Karpas-422 (cell line): Measurements from ENCODE around the gene KRTAP5-6. TPM values are rescaled to one million over a fixed set of nuclear protein-coding genes. Genes with fewer than 3 reads are reported as not detected.
"Not testable (repeated sequence)": the region's sequence is repeated elsewhere in the genome, so short reads cannot be mapped to it uniquely, and the experiment has no call there.

ENCODE experiments used
- DNase-seq: peaks from one replicate; pipeline ENCODE4 v3.0.0-alpha.2; 2015
- H2AFZ ChIP-seq: fragments of 200-600 bp; sonication (generic); 2 replicates; pipeline ENCODE4 v1.6.1; 2014; ENCODE audit warnings: antibody characterized with exemption, low read length, mixed read lengths
- H3K27ac ChIP-seq: fragments of 200-600 bp; sonication (generic); 2 replicates; pipeline ENCODE4 v1.5.1; 2014; ENCODE audit warnings: mild to moderate bottlenecking, low read length, moderate library complexity
- H3K27me3 ChIP-seq: fragments of 200-600 bp; sonication (generic); 2 replicates; pipeline ENCODE4 v1.6.1; 2014; ENCODE audit warnings: low read length, mixed read lengths
- H3K36me3 ChIP-seq: fragments of 200-600 bp; sonication (generic); 2 replicates; pipeline ENCODE4 v1.6.1; 2014; ENCODE audit warnings: low read length, mixed read lengths; ENCODE audit not compliant: insufficient read depth
- H3K4me1 ChIP-seq: fragments of 200-600 bp; sonication (generic); 2 replicates; pipeline ENCODE4 v1.6.1; 2014; ENCODE audit warnings: mild to moderate bottlenecking, low read length, mixed read lengths
- H3K4me2 ChIP-seq: fragments of 200-600 bp; sonication (generic); 2 replicates; pipeline ENCODE4 v1.6.1; 2014; ENCODE audit warnings: low read length, low read depth, mild to moderate bottlenecking; ENCODE audit not compliant: poor library complexity, severe bottlenecking
- H3K4me3 ChIP-seq: fragments of 200-600 bp; sonication (generic); 2 replicates; pipeline ENCODE4 v1.5.1; 2014; ENCODE audit warnings: mild to moderate bottlenecking, antibody characterized with exemption, low read length, mixed read lengths
- H3K79me2 ChIP-seq: fragments of 200-600 bp; sonication (generic); 2 replicates; pipeline ENCODE4 v1.6.1; 2014; ENCODE audit warnings: mild to moderate bottlenecking, low read length, mixed read lengths
- H3K9ac ChIP-seq: fragments of 200-600 bp; sonication (generic); 2 replicates; pipeline ENCODE4 v1.6.0; 2014; ENCODE audit warnings: low read length
- H3K9me2 ChIP-seq: fragments of 200-600 bp; sonication (generic), shearing (Covaris generic); replicated peaks from 2 replicates; pipeline ENCODE4 v1.6.0; 2014; ENCODE audit warnings: mild to moderate bottlenecking, low read length, moderate library complexity; ENCODE audit not compliant: insufficient read depth
- H3K9me3 ChIP-seq: fragments of 300-700, 200-600 bp; sonication (generic); 2 replicates; pipeline ENCODE4 v1.6.1; 2014; ENCODE audit warnings: low read length, mixed read lengths
- H4K20me1 ChIP-seq: fragments of 200-600 bp; sonication (generic); 2 replicates; pipeline ENCODE4 v1.6.1; 2014; ENCODE audit warnings: mild to moderate bottlenecking, antibody characterized with exemption, low read length, low read depth; ENCODE audit not compliant: insufficient read depth
- total RNA-seq: library from RNA; depleted of rRNA; stranded (reverse); fragments of >200 nt; shearing (Covaris generic); gene quantifications from 2 replicates; pipeline ENCODE4 v1.2.3, GENCODE V29; 2014; ENCODE audit warnings: low replicate concordance

Gene KRTAP5-6
- total RNA-seq, 1 experiment from 2014 or later = not detected

- Histone ChIP-seq H4K20me1 (no peaks in the 10 kb centered on the region), H3K36me3 (no peaks in the 10 kb centered on the region), H3K27ac (no peak overlapping the region), H3K4me1 (no peaks in the 10 kb centered on the region), H3K9me2 (no peaks in the 10 kb centered on the region), H3K9me3 (no peaks in the 10 kb centered on the region), H3K4me2 (no peak overlapping the region), H3K4me3 (no peak overlapping the region), H3K9ac (no peak overlapping the region), H3K79me2 (no peaks in the 10 kb centered on the region), H3K27me3 (no peaks in the 10 kb centered on the region), H2AFZ (no peak overlapping the region)
- no peak for DNase-seq
Measured at GRCh38 chr11:1659506-1659905, 37.5 kb upstream of the KRTAP5-6 start.

DNA sequence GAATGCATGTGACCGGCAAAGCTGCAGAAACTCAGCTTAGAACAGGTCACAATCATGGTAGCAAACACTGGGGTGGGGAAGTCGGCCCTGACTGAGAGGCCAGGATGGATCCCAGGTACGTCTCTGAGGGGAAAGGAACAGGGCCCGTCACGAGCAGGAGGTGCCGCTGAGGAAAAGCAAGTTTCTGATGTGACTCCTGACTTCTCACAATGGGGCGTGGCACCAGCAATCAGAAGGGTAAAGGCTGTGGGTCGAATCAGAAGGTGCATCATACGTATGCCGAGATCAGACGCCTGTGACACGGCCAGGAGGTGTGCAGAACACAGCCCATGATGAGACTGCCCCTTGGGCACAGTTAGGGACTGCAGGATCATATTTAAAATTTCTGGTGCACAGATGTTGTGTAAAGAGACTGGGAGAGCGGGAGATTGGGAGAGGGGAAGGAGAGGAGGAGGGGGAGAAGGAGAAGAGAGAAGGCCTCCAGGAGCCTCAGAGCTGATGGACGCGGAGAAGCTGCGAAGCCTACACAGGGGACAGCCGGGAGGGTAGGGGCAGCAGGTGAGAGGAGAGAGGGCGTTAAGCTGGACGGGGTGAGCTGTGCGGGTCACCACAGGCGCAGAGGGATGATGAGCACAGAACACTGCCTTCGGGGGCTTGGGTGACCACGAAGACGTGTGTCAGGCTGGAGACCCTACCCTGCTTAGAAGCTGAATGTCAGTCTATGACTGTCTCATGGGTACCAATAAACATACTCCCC lies 36.7 kb upstream of the KRTAP5-6 start:
- no peak for DNase-seq
- Histone ChIP-seq H3K36me3 (no peaks in the 10 kb centered on the region), H3K27me3 (no peaks in the 10 kb centered on the region), H4K20me1 (no peaks in the 10 kb centered on the region), H3K4me2 (no peak overlapping the region), H3K4me1 (no peaks in the 10 kb centered on the region), H3K4me3 (no peak overlapping the region), H3K9me3 (no peaks in the 10 kb centered on the region), H3K27ac (no peak overlapping the region), H3K79me2 (no peaks in the 10 kb centered on the region), H2AFZ (no peak overlapping the region), H3K9ac (no peak overlapping the region), H3K9me2 (no peaks in the 10 kb centered on the region)

DNA sequence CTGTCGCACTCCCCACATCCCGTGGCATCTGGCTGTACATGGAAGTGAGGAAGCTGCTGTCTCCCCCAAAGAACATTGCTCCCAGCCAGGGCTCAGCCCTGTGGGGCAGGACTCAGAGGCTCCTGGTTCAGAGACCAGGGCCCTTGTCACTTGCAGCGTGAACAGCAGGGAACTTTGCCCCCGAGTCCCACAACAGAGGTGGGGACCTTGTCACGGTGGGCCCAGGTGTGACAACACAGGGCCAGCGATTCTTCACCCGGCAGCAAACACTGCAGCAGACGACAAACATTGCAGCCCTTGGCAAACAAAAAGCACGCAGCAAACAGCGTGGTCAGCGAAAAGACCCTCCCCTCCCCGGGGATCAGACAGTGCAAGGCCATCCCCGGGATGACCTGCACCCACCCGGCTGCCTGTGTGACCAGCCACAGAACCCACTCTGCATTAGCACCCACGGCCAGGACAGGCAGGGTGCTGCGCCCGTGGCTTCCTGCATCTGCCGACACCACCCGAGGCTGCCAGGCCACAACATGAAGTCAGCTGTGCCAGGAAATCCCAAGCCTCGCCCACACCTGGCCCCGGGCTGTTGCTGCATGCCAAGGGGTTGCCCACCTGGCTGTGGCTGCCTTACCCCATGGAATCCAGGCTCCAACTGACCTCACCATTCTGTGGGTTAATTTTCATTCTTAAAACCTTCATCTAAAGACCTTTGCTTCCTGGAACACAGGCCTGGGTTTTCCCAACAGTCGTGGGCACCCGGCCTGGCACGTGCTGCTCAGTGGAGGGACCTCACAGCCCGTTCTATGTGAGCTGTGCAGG lies 35.3 kb upstream of the KRTAP5-6 start:
- not testable (repeated sequence) for H4K20me1 ChIP-seq, H3K9me3 ChIP-seq, H3K9me2 ChIP-seq, H3K9ac ChIP-seq, DNase-seq, H3K27me3 ChIP-seq, H2AFZ ChIP-seq, H3K4me1 ChIP-seq, H3K36me3 ChIP-seq, H3K4me2 ChIP-seq, H3K79me2 ChIP-seq, H3K4me3 ChIP-seq, H3K27ac ChIP-seq

DNA sequence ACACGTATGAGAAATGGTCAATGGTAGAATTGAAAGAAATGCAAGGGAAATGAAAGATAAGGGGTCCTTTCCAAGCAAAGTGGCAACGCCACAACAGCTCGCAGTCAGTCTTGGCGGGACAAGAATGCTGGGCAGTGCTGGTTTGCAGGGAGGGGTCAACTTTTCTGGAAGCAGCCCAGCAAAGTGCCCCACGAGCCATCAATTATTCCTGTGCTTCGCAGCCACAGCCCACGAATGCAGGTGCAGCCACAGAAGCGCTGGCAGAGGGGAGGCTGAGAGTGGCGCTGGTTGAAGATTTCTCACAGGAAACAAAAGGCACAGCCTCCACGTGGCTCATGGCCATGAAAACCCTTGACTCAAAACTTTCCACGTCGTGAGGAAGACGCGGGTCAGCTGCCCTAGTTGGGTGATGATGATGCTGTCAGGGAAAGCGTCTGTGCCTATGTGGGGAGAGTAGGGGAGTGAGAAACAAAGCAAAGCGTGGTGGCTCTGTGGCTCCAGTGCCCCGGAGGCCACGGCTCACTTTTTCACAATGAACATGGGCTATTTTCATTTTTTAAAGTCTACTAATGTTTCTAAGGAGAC lies 34.2 kb upstream of the KRTAP5-6 start:
- not testable (repeated sequence) for H3K36me3 ChIP-seq, H2AFZ ChIP-seq, H3K27me3 ChIP-seq, H3K4me2 ChIP-seq, H4K20me1 ChIP-seq, H3K9me2 ChIP-seq, H3K4me1 ChIP-seq, H3K9me3 ChIP-seq, H3K9ac ChIP-seq, H3K4me3 ChIP-seq, DNase-seq, H3K27ac ChIP-seq, H3K79me2 ChIP-seq

DNA sequence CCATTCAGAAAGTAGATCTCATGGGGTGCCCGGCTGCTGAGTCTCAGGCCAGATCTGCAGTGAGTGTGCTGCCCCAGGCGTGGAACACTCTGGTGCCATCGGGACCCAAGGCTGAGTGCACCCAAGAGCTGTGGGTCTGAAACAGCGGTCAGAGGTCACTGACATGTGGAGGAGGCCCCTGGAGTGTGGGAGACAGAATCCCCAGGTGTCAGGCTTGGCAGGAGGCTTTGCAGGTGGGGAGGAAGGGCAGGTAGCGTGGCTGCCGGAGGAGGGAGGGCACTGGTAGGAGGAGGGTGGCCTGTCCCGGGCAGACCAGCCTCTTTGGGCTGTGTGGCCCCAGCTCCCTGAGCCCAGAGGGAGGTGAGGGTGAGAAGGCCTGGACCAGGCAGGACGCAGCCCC lies 31.7 kb upstream of the KRTAP5-6 start:
- Histone ChIP-seq H3K4me3 (no peak overlapping the region), H3K27me3 (no peaks in the 10 kb centered on the region), H3K79me2 (no peaks in the 10 kb centered on the region), H3K4me1 (no peaks in the 10 kb centered on the region), H3K9me2 (no peaks in the 10 kb centered on the region), H2AFZ (no peak overlapping the region), H3K9ac (no peak overlapping the region), H3K9me3 (no peaks in the 10 kb centered on the region), H3K27ac (no peak overlapping the region), H3K36me3 (no peaks in the 10 kb centered on the region), H3K4me2 (no peak overlapping the region), H4K20me1 (no peaks in the 10 kb centered on the region)
- no peak for DNase-seq

- no peak overlapping the region for H2AFZ ChIP-seq
Measured at GRCh38 chr11:1667121-1667850, 29.7 kb upstream of the KRTAP5-6 start.

GRCh38 chr11:1667906-1668305 lies 29.1 kb upstream of the KRTAP5-6 start:
- Histone ChIP-seq H4K20me1 (no peaks in the 10 kb centered on the region), H3K27ac (no peak overlapping the region), H3K9ac (no peak overlapping the region), H2AFZ (no peak overlapping the region), H3K4me1 (no peaks in the 10 kb centered on the region), H3K4me2 (no peak overlapping the region), H3K9me2 (no peaks in the 10 kb centered on the region), H3K4me3 (no peak overlapping the region), H3K79me2 (no peaks in the 10 kb centered on the region), H3K36me3 (no peaks in the 10 kb centered on the region), H3K9me3 (no peaks in the 10 kb centered on the region), H3K27me3 (no peaks in the 10 kb centered on the region)
- peak; percentile 10 for DNase-seq

More at GRCh38 chr11:1667121-1667850, 29.7 kb upstream of the KRTAP5-6 start:
- no peaks in the 10 kb centered on the region for H3K9me3 ChIP-seq
- H4K20me1 ChIP-seq = no peaks in the 10 kb centered on the region
- no peaks in the 10 kb centered on the region for H3K36me3 ChIP-seq
- H3K4me2 ChIP-seq = no peak overlapping the region
- H3K27ac ChIP-seq = no peak overlapping the region
- no peak overlapping the region for H3K4me3 ChIP-seq
- H3K27me3 ChIP-seq = no peaks in the 10 kb centered on the region
- H3K4me1 ChIP-seq = no peaks in the 10 kb centered on the region
- no peak overlapping the region for H3K9ac ChIP-seq
- peak; percentile 15 for DNase-seq
- H3K9me2 ChIP-seq = no peaks in the 10 kb centered on the region
- H3K79me2 ChIP-seq = no peaks in the 10 kb centered on the region
